ENCODE measurements around the gene DPRX.

DNA sequence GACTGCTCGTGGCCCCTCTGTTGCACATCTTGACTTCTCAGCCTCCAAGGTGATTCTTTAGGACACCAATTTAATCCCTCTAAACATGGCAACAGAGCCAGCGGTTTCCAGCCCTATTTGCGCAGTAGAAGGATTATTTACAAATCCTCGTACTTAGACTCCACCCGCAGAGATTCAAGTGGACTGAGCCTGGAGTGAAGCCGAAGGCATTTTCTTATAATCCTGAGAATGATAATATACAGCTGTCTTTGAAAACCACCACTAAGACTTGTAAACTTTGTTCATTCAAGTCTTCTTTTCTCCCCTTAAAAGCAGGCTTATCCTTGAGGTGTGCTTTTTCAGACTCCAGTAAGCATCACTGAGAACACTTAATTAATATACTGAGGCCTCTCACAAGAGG, 4.8 kb upstream of the DPRX start:
- TF ChIP-seq EZH2 (IDR thresholded peaks at IDR 0.05; ENCODE audit: low read depth, unreplicated experiment) (no peak), EZH2phosphoT487 (IDR thresholded peaks at IDR 0.05; ENCODE audit: unreplicated experiment) (no peak), CREB1 (CRISPR knock-in tag; IDR thresholded peaks at IDR 0.05; ENCODE audit: low read depth) (no peak), POLR2AphosphoS5 (IDR thresholded peaks at IDR 0.05; ENCODE audit: low read depth) (no peak), STAT1 (IDR thresholded peaks at IDR 0.05; ENCODE audit: unreplicated experiment) (no peak), JUNB (IDR thresholded peaks at IDR 0.05; ENCODE audit: unreplicated experiment) (no peak), ZNF331 (CRISPR knock-in tag; IDR thresholded peaks at IDR 0.05; ENCODE audit: low read depth) (no peak), ZNF114 (CRISPR knock-in tag; IDR thresholded peaks at IDR 0.05) (no peak), NANOG (IDR thresholded peaks at IDR 0.05; ENCODE audit: borderline replicate concordance) (no peak)
- TF ChIP-seq, protein P1, sequence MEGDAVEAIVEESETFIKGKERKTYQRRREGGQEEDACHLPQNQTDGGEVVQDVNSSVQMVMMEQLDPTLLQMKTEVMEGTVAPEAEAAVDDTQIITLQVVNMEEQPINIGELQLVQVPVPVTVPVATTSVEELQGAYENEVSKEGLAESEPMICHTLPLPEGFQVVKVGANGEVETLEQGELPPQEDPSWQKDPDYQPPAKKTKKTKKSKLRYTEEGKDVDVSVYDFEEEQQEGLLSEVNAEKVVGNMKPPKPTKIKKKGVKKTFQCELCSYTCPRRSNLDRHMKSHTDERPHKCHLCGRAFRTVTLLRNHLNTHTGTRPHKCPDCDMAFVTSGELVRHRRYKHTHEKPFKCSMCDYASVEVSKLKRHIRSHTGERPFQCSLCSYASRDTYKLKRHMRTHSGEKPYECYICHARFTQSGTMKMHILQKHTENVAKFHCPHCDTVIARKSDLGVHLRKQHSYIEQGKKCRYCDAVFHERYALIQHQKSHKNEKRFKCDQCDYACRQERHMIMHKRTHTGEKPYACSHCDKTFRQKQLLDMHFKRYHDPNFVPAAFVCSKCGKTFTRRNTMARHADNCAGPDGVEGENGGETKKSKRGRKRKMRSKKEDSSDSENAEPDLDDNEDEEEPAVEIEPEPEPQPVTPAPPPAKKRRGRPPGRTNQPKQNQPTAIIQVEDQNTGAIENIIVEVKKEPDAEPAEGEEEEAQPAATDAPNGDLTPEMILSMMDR (conservative IDR thresholded peaks at IDR 0.05; ENCODE audit: low read depth in 2 of 2): no peak
- TF ChIP-seq, protein P2, sequence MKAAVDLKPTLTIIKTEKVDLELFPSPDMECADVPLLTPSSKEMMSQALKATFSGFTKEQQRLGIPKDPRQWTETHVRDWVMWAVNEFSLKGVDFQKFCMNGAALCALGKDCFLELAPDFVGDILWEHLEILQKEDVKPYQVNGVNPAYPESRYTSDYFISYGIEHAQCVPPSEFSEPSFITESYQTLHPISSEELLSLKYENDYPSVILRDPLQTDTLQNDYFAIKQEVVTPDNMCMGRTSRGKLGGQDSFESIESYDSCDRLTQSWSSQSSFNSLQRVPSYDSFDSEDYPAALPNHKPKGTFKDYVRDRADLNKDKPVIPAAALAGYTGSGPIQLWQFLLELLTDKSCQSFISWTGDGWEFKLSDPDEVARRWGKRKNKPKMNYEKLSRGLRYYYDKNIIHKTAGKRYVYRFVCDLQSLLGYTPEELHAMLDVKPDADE (IDR thresholded peaks at IDR 0.05): no peak
- TF ChIP-seq, protein P3, sequence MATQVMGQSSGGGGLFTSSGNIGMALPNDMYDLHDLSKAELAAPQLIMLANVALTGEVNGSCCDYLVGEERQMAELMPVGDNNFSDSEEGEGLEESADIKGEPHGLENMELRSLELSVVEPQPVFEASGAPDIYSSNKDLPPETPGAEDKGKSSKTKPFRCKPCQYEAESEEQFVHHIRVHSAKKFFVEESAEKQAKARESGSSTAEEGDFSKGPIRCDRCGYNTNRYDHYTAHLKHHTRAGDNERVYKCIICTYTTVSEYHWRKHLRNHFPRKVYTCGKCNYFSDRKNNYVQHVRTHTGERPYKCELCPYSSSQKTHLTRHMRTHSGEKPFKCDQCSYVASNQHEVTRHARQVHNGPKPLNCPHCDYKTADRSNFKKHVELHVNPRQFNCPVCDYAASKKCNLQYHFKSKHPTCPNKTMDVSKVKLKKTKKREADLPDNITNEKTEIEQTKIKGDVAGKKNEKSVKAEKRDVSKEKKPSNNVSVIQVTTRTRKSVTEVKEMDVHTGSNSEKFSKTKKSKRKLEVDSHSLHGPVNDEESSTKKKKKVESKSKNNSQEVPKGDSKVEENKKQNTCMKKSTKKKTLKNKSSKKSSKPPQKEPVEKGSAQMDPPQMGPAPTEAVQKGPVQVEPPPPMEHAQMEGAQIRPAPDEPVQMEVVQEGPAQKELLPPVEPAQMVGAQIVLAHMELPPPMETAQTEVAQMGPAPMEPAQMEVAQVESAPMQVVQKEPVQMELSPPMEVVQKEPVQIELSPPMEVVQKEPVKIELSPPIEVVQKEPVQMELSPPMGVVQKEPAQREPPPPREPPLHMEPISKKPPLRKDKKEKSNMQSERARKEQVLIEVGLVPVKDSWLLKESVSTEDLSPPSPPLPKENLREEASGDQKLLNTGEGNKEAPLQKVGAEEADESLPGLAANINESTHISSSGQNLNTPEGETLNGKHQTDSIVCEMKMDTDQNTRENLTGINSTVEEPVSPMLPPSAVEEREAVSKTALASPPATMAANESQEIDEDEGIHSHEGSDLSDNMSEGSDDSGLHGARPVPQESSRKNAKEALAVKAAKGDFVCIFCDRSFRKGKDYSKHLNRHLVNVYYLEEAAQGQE (IDR thresholded peaks at IDR 0.05; ENCODE audit: unreplicated experiment): no peak

All from GM23338 (cell line).